ENCODE measurements around the gene ABAT. TPM values are rescaled to one million over a fixed set of nuclear protein-coding genes. Genes with fewer than 3 reads are reported as not detected.

ABAT gene
- total and polyA plus RNA-seq, 2 of the 8 experiments (the other 6 are each of a cell fraction or from before 2014, with no cell fraction given), result 6.4 to 8.4 TPM

DNA sequence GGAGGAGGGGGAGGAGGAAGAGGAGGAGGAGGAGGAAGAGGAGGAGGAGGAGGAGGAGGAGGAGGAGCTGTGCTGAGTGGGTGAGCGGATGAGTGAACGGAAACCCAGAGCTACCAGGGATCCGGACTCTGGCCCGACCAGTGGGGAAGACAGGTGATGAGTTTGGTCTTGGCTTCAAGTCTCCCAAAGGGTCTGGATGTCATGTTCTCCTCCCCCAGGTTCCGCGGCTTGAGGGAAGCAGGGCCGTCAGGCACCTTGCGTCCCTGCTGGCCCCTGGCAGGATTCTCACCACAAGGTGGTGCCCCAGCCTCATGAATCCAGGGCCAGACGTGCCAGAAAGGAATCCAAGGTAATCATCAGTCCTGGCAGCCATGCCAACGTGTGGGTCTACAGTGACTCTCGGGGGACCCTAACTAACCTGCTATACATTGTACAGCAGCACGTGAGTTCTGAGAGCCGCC is 13.5 kb upstream of the ABAT start:
- POLR2A ChIA-PET (ENCODE audit: partially characterized antibody), result no interaction called here
- H3K18ac ChIP-seq (ENCODE audit: extremely low read depth, low read length), result no peak overlapping the region
- H3K79me1 ChIP-seq (ENCODE audit: low read depth, low read length), result no peaks in the 10 kb centered on the region
- no peaks in the 10 kb centered on the region for H4K20me1 ChIP-seq (replicated peaks in 1 of 2; ENCODE audit: control insufficient read depth in 1 of 2, insufficient read depth in 2 of 2, low read length in 2 of 2)
- no peak overlapping the region for H2AFZ ChIP-seq (ENCODE audit: low read length)
- no peak overlapping the region for H4K91ac ChIP-seq (replicated peaks; ENCODE audit: insufficient read length, low read length)
- 24% methylated on average over 9 of the region's 13 CpGs; no CpG with 5 or more reads in 1 of the 2 experiments for WGBS, 2 experiments (ENCODE audit: extremely low coverage in 1 of 2, insufficient coverage in 1 of 2, insufficient read length in 1 of 2, insufficient replicate concordance in 2 of 2, low coverage in 1 of 2, low lambda C conversion rate in 2 of 2, missing lambda C conversion rate in 1 of 2)
- peaks cover 0 to 3% (median 0%) of the 10 kb centered on the region in 4 experiments; a peak in 2 of 7 replicates for H3K4me1 ChIP-seq (replicated peaks in 1 of 4; ENCODE audit: control insufficient read depth in 3 of 4, insufficient read depth in 4 of 4, low read length in 3 of 4)
- H3K4me3 ChIP-seq (ENCODE audit: extremely low read depth in 1 of 4, insufficient read depth in 2 of 4, low read depth in 3 of 4, low read length in 4 of 4), result no peak overlapping the region
- FAIRE-seq (peak; percentile 82), DNase-seq (ENCODE audit: low read depth in 1 of 2, low spot score in 2 of 2) (peak; percentile 67 to 87)
- H3K4me2 ChIP-seq (ENCODE audit: insufficient read depth in 1 of 2, low read depth in 2 of 2, low read length in 2 of 2), result peak overlapping the region in 1 of 2 experiments; percentile 54; a peak in 2 of 4 replicates
- H3K4ac ChIP-seq (replicated peaks; ENCODE audit: insufficient read length, low read depth, low read length), result no peak overlapping the region
- H2BK12ac ChIP-seq (ENCODE audit: low read depth, low read length), result no peak overlapping the region
- no peak overlapping the region for H3K14ac ChIP-seq (ENCODE audit: insufficient read length)
- H3K27me3 ChIP-seq (replicated peaks in 1 of 4; ENCODE audit: control insufficient read depth in 3 of 4, extremely low read depth in 1 of 4, insufficient read depth in 3 of 4, low read length in 3 of 4), result no peaks in the 10 kb centered on the region
- H2BK15ac ChIP-seq (ENCODE audit: low read length), result no peak overlapping the region
- H4K8ac ChIP-seq (ENCODE audit: extremely low read depth, insufficient read depth, low read length), result no peak overlapping the region; the same call in 1 of the 2 replicates
- CTCF ChIA-PET (ENCODE audit: partially characterized antibody), result interaction anchor here (0.7 to 27.6 kb wide), 14 partner anchors 9 to 287 kb away, joined by 3 to 404 read pairs (median 5); partner anchors contain the start of genes ABAT, PMM2 and TMEM186
- no peaks in the 10 kb centered on the region for H3K23me2 ChIP-seq (ENCODE audit: low read depth, low read length)
- no peak overlapping the region for H2BK5ac ChIP-seq (ENCODE audit: low read depth, low read length)
- no peak overlapping the region for H3K9ac ChIP-seq (replicated peaks in 1 of 4; ENCODE audit: extremely low read depth in 1 of 4, low read depth in 3 of 4, low read length in 3 of 4)
- no peak overlapping the region for H4K5ac ChIP-seq (ENCODE audit: insufficient read length, low read depth, low read length)
- H2AK5ac ChIP-seq (ENCODE audit: low read depth, low read length), result no peak overlapping the region
- no peaks in the 10 kb centered on the region for H3K9me3 ChIP-seq (ENCODE audit: insufficient read depth in 2 of 2, low read depth in 1 of 2, low read length in 1 of 2)
- no peak overlapping the region for H2BK120ac ChIP-seq (replicated peaks; ENCODE audit: low read depth, low read length)
- no peaks in the 10 kb centered on the region for H3K79me2 ChIP-seq (ENCODE audit: control insufficient read depth in 1 of 2, insufficient read depth in 2 of 2, low read length in 2 of 2)
- H2BK20ac ChIP-seq (ENCODE audit: low read length), result no peak overlapping the region
- no peak overlapping the region for H3K27ac ChIP-seq (ENCODE audit: low read depth, low read length)
- H3K56ac ChIP-seq (replicated peaks; ENCODE audit: insufficient read length, low read depth, low read length), result no peak overlapping the region
- no peaks in the 10 kb centered on the region for H3K36me3 ChIP-seq (ENCODE audit: control insufficient read depth in 2 of 4, insufficient read depth in 4 of 4, low read length in 3 of 4)
- H3K23ac ChIP-seq (ENCODE audit: insufficient read length), result no peak overlapping the region
- peak in 1 of 2 experiments; percentile 70; a peak in 1 of 4 replicates for TF ChIP-seq SIN3A (conservative IDR thresholded peaks at IDR 0.05 in 1 of 2, IDR thresholded peaks at IDR 0.05 in 1 of 2; ENCODE audit: low read depth in 1 of 2, low read length in 2 of 2)
- no peak for TF ChIP-seq RNF2 (IDR thresholded peaks at IDR 0.05; ENCODE audit: borderline replicate concordance, low read depth, low read length, missing control alignments, poor library complexity, severe bottlenecking)
- peak; percentile 74 for TF ChIP-seq YY1 (IDR thresholded peaks at IDR 0.05; ENCODE audit: low read depth, low read length)
- peak; percentile 35; the same call in 1 of the 2 replicates for TF ChIP-seq GABPA (IDR thresholded peaks at IDR 0.05; ENCODE audit: borderline replicate concordance, insufficient read depth, low read length)
- TF ChIP-seq, protein P1, sequence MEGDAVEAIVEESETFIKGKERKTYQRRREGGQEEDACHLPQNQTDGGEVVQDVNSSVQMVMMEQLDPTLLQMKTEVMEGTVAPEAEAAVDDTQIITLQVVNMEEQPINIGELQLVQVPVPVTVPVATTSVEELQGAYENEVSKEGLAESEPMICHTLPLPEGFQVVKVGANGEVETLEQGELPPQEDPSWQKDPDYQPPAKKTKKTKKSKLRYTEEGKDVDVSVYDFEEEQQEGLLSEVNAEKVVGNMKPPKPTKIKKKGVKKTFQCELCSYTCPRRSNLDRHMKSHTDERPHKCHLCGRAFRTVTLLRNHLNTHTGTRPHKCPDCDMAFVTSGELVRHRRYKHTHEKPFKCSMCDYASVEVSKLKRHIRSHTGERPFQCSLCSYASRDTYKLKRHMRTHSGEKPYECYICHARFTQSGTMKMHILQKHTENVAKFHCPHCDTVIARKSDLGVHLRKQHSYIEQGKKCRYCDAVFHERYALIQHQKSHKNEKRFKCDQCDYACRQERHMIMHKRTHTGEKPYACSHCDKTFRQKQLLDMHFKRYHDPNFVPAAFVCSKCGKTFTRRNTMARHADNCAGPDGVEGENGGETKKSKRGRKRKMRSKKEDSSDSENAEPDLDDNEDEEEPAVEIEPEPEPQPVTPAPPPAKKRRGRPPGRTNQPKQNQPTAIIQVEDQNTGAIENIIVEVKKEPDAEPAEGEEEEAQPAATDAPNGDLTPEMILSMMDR (IDR thresholded peaks at IDR 0.05; ENCODE audit: control extremely low read depth in 1 of 3, insufficient read depth in 1 of 3, low read depth in 1 of 3, low read length in 3 of 3), result peak; percentile 94 to 96 (median 95)
- no peak for TF ChIP-seq TAF7 (optimal IDR thresholded peaks at IDR 0.05; ENCODE audit: borderline replicate concordance, low read depth, low read length)
- TF ChIP-seq CHD2 (IDR thresholded peaks at IDR 0.05; ENCODE audit: low read length), result no peak
- no peak for TF ChIP-seq RXRA (IDR thresholded peaks at IDR 0.05; ENCODE audit: insufficient read depth, low read depth, low read length)
- peak; percentile 80 for TF ChIP-seq TEAD4 (IDR thresholded peaks at IDR 0.05; ENCODE audit: low read depth, low read length)
- peak; percentile 40; the same call in 1 of the 2 replicates for TF ChIP-seq JUND (IDR thresholded peaks at IDR 0.05; ENCODE audit: low read length)
